Tibial nerve (tissue), 4 donors: ENCODE measurements around the gene MAB21L2.

Source experiments
- EP300 ChIP-seq, 2 donors: sonication (generic); formaldehyde crosslinking; IDR thresholded peaks; one replicate each; pipeline ENCODE4 v1.6.1; 2017; ENCODE audit warnings: antibody characterized with exemption in 2 of 2, mild to moderate bottlenecking in 1 of 2
- TF ChIP-seq, protein P1 (sequence below), 5 experiments: fragments of 200-600 bp in 3 of 5; fragments of 450-650 bp in 2 of 5; sonication (generic) in 3 of 5; IDR thresholded peaks; one replicate each; pipeline ENCODE4 v1.5.1; 2016 to 2019; ENCODE audit warnings: antibody characterized with exemption in 5 of 5, mild to moderate bottlenecking in 3 of 5, moderate library complexity in 2 of 5

DNA sequence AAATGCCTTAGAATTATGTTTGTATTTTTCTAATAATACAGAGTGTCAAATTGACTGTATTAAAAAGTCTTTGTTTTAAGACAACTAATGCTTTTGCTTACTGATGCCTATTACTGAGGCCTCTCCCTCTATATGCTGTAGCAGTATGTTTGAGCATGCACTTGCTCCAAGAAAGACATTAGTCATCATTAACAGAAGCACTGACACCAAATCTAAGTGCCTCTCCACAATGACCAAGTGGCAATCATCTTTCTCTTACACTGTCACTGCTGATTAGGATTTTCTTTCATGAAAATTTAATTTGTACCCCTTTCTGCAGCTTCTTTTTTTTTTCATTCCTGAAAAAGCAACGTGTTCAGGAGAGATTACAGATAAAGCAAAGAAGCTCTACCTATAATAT is 11.1 kb upstream of the MAB21L2 start:
- TF ChIP-seq, protein P1, sequence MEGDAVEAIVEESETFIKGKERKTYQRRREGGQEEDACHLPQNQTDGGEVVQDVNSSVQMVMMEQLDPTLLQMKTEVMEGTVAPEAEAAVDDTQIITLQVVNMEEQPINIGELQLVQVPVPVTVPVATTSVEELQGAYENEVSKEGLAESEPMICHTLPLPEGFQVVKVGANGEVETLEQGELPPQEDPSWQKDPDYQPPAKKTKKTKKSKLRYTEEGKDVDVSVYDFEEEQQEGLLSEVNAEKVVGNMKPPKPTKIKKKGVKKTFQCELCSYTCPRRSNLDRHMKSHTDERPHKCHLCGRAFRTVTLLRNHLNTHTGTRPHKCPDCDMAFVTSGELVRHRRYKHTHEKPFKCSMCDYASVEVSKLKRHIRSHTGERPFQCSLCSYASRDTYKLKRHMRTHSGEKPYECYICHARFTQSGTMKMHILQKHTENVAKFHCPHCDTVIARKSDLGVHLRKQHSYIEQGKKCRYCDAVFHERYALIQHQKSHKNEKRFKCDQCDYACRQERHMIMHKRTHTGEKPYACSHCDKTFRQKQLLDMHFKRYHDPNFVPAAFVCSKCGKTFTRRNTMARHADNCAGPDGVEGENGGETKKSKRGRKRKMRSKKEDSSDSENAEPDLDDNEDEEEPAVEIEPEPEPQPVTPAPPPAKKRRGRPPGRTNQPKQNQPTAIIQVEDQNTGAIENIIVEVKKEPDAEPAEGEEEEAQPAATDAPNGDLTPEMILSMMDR (IDR thresholded peaks at IDR 0.05): no peak
- TF ChIP-seq EP300 (IDR thresholded peaks at IDR 0.05): no peak
